Stimulated activated CD4-positive, alpha-beta T cell treated with anti-CD3 and anti-CD28 coated beads, Interleukin-1b, Interleukin-23, amount 100 ng/mL, for 24 hours (primary cell): ENCODE results near the gene SMKR1.
"Not testable (repeated sequence)": the region's sequence is repeated elsewhere in the genome, so short reads cannot be mapped to it uniquely, and the experiment has no call there.

Source experiments
- DNase-seq, 4 experiments: peaks; one replicate each; pipeline ENCODE4 v3.0.0-alpha.2; 2020; ENCODE audit warnings: low read depth in 4 of 4, low spot score in 1 of 4

The SMKR1 gene

GRCh38 chr7:129501760-129502707 lies at the start of gene SMKR1:
TSS of gene SMKR1 (plus strand) at chr7:129502531. CDS start at chr7:129502825, 294 bp downstream.
- peak; percentile 71 to 87 (median 84) for DNase-seq

GRCh38 chr7:129452589-129453231 lies 49.6 kb upstream of the SMKR1 start:
- DNase-seq = no peak

DNA sequence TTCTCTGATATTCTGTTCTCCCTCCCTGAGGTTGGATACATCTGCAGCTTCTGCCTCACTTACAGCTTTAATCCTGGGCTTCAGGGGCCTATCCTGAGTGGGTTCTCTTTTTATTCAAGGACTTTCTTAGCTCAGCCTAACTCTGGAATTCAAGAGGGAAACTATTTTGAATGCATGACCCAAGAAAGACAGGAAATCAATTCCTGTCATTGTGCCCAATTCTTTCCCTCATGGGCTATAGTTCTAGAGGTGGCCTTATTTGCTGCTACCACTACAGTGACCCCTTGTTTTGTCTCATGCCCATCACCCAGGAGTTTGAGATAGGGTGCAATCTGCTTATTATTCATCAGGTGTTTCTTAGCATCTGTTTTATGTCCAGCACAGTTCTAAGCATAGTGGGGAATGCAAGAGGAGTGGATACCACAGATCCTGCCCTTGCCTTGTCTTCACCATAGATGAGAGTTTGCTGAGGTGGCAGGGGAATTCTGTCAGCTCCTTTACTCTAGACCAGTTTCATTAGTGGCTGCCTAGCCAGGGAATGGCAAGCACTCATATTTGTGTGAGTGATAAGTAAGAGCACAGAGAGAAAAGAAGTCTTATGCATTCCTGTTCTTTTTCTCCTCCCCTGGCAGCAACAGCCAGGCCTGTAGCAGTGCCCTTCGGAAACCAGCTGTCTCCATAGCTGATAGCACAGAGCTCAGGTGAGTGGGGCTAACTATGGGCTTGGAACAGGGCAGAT lies 48.7 kb upstream of the SMKR1 start:
- no peak for DNase-seq

GRCh38 chr7:129454249-129454551 lies 48.1 kb upstream of the SMKR1 start:
- no peak for DNase-seq

GRCh38 chr7:129456421-129456820 lies 45.9 kb upstream of the SMKR1 start:
- no peak for DNase-seq

- no peak for DNase-seq
Measured at GRCh38 chr7:129457101-129457500, 45.2 kb upstream of the SMKR1 start.

DNA sequence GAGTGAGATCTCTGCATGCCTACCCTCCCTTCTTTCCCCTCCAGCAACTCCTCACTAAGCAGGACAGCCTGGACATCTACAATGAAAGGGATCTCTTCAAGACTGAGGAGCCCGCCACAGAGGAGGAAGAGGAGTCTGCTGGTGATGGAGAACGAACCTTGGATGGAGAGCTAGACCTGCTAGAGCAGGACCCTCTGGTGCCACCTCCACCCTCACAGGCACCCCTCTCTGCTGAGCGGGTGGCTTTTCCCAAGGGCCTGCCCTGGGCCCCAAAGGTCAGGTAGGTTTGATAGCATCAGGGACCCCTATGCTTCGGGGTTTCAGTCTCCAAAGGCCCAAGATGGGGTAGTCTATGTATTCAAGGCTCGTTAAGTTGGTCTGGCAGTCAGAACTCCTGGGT lies 44.2 kb upstream of the SMKR1 start:
- no peak for DNase-seq

GRCh38 chr7:129461809-129462208 lies 40.5 kb upstream of the SMKR1 start:
- DNase-seq = no peak

DNA sequence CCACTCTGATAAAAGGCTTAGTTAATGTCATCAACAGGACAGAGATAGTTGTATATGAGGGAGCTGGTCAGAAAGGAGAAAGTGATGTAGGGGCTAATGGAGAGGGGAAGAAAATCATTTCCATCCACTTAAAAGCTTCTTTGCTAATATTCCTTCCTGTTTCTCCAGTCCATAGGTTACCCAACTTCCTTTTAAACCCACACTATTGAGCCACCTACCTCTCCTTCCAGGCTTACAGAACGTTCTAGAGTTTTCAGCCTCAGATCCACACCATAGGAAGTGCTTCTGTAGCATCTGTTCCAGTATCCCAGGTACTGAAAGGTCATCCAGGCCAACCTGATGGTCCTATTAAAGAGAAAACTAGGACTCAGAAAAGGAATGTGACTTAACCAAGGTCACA lies 39.9 kb upstream of the SMKR1 start:
- DNase-seq = no peak

DNA sequence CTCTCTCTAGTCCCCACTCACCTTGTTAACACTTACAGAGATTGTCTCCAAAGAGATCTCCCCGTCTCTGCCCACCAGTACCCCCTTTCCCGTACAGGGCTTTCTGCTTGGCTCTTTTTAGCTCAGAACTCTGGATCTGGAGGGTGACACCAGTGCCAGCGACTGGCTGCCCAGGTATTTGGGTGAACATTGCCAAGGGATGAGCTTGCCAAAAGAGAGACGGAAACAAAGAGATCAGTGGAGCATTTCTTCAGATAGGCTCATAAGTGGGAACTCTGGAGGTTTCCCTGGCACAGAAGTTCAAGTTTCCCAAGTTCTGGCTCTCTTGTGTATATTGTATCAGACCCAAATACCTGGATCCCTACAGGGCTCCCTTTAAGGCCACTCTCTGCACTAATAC lies 38.1 kb upstream of the SMKR1 start:
- DNase-seq = no peak

DNA sequence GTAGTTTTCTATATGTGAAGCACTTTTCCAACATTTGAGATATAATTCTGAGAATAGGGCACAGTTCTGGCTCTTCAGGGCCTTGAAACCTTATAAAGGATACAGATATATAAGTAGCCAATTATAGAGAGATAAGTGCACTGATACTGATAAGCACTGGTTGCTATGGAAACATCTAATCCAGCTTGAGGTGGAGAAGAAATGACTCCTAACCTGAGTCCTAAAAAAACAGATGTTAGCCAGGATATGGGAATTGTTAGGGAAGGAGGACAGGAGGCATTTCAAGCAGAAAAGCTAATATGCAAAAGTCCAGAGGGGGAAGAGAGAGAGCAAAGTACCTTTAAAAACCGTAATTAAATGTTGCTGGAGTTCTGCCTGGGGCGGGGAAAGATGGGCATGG lies 37.3 kb upstream of the SMKR1 start:
- no peak for DNase-seq

GRCh38 chr7:129466796-129467195 lies 35.5 kb upstream of the SMKR1 start:
- no peak for DNase-seq

- no peak for DNase-seq
Measured at GRCh38 chr7:129468087-129468486, 34.2 kb upstream of the SMKR1 start.

DNA sequence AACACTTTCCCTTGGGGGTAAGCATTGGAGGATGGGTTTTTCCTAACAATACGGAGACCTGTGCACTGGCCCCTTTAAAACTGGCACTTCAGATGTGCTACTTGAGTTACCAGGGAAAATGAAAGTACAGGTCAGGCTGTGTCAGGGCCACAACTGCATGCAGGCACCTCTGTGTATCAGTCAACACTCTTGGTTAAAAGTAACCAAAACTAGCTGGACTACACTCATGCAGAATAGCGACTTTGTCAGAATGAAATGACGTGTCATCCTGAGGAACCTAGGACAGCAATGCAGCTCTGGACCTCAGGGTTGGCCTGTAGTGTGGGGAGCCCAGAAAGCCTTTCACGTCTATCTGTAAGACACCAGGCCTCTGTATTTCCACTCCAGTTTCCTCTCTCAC lies 33.8 kb upstream of the SMKR1 start:
- no peak for DNase-seq

DNA sequence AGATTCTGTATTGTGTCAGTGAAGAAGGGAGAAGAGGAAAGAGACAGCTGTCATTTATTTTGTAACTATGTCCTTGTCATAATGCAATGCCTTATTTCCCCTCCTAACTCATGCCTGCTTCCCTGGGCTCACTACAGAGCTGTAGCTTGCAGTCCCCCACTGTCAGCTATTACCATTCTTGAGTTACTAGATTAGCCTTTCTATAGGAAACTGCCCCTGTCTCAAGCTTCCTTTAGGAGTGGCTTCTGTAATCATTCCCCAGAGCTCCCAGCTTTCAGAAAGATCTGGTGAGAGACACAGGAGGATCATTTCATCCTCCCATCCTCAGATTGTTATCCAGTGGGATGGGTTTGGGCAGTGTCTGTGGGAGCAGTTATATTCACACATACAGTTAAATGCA lies 32.4 kb upstream of the SMKR1 start:
- DNase-seq = no peak

GRCh38 chr7:129470411-129470810 lies 31.9 kb upstream of the SMKR1 start:
- DNase-seq = no peak

DNA sequence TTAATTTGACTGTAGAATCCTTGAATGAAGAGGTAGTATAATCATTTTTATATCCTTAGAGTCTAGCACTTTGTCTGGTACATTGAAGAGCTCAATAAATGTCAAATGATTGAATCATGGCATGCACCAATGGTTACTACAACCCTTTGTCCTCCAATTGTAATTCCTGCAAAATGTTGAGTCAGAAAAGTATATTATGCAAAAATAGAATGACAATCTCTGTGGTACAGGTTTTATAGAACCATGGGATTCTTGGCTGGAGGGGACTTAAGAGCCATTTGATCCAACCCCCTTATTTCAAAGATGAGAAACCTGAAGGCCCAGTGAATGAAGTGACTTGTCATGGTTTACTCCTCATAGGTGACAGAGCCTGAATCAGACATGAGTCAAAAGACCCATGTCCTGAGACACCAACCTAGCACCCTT lies 30.9 kb upstream of the SMKR1 start:
- DNase-seq = no peak

DNA sequence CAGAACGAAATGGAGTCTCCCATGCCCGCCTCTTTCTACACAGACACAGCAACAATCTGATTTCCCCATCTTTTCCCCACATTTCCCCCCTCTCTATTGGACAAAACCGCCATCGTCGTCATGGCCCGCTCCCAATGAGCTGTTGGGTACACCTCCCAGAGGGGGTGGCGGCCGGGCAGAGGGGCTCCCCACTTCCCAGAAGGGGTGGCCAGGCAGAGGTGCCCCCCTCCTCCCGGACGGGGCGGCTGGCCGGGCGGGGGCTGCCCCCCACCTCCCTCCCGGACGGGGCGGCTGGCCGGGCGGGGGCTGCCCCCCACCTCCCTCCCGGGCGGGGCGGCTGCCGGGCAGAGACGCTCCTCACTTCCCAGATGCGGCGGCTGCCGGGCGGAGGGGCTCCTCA lies 26.4 kb upstream of the SMKR1 start:
- not testable (repeated sequence) for DNase-seq

DNA sequence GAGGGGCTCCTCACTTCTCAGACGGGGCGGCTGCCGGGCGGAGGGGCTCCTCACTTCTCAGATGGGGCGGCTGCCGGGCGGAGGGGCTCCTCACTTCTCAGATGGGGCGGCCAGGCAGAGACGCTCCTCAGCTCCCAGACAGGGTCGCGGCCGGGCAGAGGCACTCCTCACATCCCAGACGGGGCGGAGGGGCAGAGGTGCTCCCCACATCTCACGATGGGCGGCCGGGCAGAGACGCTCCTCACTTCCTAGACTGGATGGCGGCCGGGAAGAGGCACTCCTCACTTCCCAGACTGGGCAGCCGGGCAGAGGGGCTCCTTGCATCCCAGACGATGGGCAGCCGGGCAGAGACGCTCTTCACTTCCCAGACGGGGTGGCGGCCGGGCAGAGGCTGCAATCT lies 25.9 kb upstream of the SMKR1 start:
- DNase-seq = not testable (repeated sequence)

GRCh38 chr7:129479831-129480230 lies 22.5 kb upstream of the SMKR1 start:
- DNase-seq = no peak

DNA sequence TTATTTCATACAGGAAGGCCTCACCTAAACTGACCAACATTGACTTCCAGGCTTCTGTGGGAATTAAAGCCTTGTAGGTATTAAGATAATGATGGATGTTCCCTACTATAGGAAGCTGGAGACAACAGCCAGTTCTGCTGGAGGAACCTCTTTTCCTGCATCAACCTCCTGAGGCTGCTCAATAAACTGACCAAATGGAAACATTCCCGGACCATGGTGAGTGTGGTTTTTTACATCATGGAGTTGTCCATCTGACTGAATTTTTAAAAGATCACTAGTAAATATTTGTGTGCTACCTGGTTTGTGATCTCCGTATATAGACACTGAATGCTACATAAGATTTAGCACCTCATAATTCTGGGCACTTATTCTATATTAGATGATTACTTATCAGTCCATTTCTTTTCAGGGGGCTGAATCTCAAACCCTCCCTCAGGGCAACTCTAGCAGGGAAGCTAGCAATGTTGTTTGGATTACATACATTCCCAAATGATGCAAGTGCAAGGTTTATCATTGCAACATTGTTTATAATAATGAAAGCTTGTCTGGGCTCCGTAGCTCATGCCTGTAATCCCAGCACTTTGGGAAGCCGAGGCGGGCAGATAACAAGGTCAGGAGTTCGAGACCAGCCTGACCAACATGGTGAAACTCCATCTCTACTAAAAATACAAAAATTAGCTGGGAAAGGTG lies 21.5 kb upstream of the SMKR1 start:
- DNase-seq = no peak
